Measurements from ENCODE around the gene ADCYAP1.

Gene ADCYAP1

DNA sequence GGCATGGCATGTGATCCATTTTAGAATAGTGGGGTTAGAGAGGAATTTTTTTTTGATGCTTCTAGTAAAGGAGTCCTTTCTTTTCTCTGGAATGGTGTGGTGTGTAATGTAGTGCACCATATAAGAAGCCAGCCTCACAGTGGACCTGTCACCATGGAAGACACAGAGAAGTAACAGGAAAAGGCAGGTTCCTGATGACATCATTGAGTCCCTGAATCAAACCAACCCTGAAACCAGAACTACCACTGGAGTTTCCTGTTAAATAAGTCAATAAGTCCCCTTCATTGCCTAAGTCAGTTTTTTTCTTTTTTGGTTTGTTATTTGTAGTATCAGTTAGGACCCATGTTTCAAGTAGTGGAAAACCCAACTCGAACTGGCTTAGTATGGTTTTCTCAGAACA lies 11.9 kb downstream of the ADCYAP1 start:
- H3K27ac ChIP-seq (ENCODE audit: low read depth, low read length), result no peak overlapping the region
- no peaks in the 10 kb centered on the region for H3K27me3 ChIP-seq (ENCODE audit: control insufficient read depth, low read length)

DNA sequence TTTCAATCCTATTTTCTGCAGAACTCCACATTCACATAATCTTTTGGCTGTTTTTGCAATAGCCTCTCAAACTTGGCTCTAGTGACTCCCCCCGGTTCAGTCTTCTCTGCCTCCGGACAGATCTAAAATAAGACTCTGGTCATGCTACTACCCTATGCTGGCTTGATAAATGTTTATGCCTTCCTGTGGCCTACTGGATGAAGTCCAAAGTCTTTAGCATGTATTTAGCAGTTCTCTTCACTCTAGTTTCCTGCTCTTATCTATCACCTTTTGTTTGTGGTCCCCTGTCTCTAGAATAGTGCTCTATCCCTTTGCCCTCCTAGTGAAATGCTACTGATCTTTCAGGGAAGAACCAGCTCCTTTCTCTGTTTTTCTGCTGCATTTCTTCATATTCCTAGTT lies 14.4 kb downstream of the ADCYAP1 start:
- Histone ChIP-seq H4K20me1 (ENCODE audit: control insufficient read depth, insufficient read depth, low read depth, low read length) (no peaks in the 10 kb centered on the region), H3K4me2 (ENCODE audit: low read length) (no peak overlapping the region), H3K36me3 (ENCODE audit: control insufficient read depth, low read length) (no peaks in the 10 kb centered on the region), H3K27ac (ENCODE audit: low read depth, low read length) (no peak overlapping the region), H3K9me3 (ENCODE audit: control insufficient read depth, insufficient read depth, low read length) (no peaks in the 10 kb centered on the region), H3K4me3 (ENCODE audit: low read length) (no peak overlapping the region), H3F3A (ENCODE audit: control insufficient read depth, insufficient read depth) (no peaks in the 10 kb centered on the region), H3K9me2 (replicated peaks; ENCODE audit: control insufficient read depth, low read length) (no peaks in the 10 kb centered on the region; the same call in 1 of the 2 replicates), H3K4me1 (ENCODE audit: control insufficient read depth, low read length) (no peaks in the 10 kb centered on the region), H3K79me2 (ENCODE audit: control insufficient read depth, low read length) (no peaks in the 10 kb centered on the region), H3K27me3 (ENCODE audit: control insufficient read depth, low read length) (no peaks in the 10 kb centered on the region)
- TF ChIP-seq, protein P1, sequence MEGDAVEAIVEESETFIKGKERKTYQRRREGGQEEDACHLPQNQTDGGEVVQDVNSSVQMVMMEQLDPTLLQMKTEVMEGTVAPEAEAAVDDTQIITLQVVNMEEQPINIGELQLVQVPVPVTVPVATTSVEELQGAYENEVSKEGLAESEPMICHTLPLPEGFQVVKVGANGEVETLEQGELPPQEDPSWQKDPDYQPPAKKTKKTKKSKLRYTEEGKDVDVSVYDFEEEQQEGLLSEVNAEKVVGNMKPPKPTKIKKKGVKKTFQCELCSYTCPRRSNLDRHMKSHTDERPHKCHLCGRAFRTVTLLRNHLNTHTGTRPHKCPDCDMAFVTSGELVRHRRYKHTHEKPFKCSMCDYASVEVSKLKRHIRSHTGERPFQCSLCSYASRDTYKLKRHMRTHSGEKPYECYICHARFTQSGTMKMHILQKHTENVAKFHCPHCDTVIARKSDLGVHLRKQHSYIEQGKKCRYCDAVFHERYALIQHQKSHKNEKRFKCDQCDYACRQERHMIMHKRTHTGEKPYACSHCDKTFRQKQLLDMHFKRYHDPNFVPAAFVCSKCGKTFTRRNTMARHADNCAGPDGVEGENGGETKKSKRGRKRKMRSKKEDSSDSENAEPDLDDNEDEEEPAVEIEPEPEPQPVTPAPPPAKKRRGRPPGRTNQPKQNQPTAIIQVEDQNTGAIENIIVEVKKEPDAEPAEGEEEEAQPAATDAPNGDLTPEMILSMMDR (IDR thresholded peaks at IDR 0.05; ENCODE audit: low read depth, low read length, poor library complexity, severe bottlenecking), result no peak

More for the DNA sequence above, 11.9 kb downstream of the ADCYAP1 start:
- Histone ChIP-seq H4K20me1 (ENCODE audit: control insufficient read depth, insufficient read depth, low read depth, low read length) (no peaks in the 10 kb centered on the region), H3K79me2 (ENCODE audit: control insufficient read depth, low read length) (no peaks in the 10 kb centered on the region), H3K4me1 (ENCODE audit: control insufficient read depth, low read length) (no peaks in the 10 kb centered on the region), H3K36me3 (ENCODE audit: control insufficient read depth, low read length) (no peaks in the 10 kb centered on the region), H3F3A (ENCODE audit: control insufficient read depth, insufficient read depth) (no peaks in the 10 kb centered on the region), H3K9me3 (ENCODE audit: control insufficient read depth, insufficient read depth, low read length) (no peaks in the 10 kb centered on the region), H3K4me3 (ENCODE audit: low read length) (no peak overlapping the region), H3K9me2 (replicated peaks; ENCODE audit: control insufficient read depth, low read length) (no peaks in the 10 kb centered on the region; the same call in 1 of the 2 replicates), H3K4me2 (ENCODE audit: low read length) (no peak overlapping the region)
- TF ChIP-seq, protein P1 (IDR thresholded peaks at IDR 0.05; ENCODE audit: low read depth, low read length, poor library complexity, severe bottlenecking), result no peak
- TF ChIP-seq EZH2phosphoT487 (IDR thresholded peaks at IDR 0.05; ENCODE audit: borderline replicate concordance, low read length), result no peak

DNA sequence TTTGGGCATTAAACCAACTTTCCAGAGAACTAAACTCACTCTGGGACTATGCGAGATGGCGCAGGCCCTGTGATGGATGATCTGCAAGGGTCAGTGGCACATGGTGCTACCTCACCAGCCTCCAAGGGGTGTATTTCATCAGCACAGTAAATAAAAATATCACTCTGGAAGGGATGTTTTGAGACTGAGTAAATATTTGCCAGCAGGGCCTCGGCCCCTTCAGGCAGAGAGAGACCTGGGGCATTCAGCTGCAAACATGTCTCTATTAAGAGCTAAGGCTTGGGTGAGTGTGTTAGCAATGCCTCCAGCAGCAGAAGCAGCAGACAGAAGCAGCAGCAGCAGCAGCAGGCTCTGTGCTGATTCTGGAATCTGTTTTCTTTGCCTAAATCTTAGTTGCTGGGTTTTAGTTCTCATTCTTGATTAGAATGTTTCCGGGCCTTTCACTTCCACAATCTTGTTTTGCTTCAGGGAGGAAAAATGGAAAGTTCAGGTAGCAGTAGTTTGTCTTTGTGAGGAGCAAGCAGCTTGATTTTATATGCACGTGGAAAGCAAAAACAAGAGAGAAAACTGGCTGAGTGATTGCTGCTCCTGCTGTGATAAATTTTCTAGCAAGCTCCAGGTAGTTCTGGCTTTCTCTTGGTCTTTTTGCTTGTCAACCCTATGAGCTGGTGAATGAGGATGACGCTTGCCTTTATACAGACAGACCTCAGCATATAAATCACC lies 18.6 kb downstream of the ADCYAP1 start:
- no peaks in the 10 kb centered on the region for H3K9me3 ChIP-seq (ENCODE audit: control insufficient read depth, insufficient read depth, low read length)
- TF ChIP-seq, protein P1 (IDR thresholded peaks at IDR 0.05; ENCODE audit: low read depth, low read length, poor library complexity, severe bottlenecking), result no peak
- TF ChIP-seq EZH2phosphoT487 (IDR thresholded peaks at IDR 0.05; ENCODE audit: borderline replicate concordance, low read length), result no peak
- H3K27me3 ChIP-seq (ENCODE audit: control insufficient read depth, low read length), result no peaks in the 10 kb centered on the region
- H3K27ac ChIP-seq (ENCODE audit: low read depth, low read length), result no peak overlapping the region
- no peaks in the 10 kb centered on the region for H3F3A ChIP-seq (ENCODE audit: control insufficient read depth, insufficient read depth)
- no peaks in the 10 kb centered on the region; the same call in 1 of the 2 replicates for H3K9me2 ChIP-seq (replicated peaks; ENCODE audit: control insufficient read depth, low read length)
- no peak overlapping the region for H3K4me2 ChIP-seq (ENCODE audit: low read length)
- H3K4me1 ChIP-seq (ENCODE audit: control insufficient read depth, low read length), result no peaks in the 10 kb centered on the region
- H3K4me3 ChIP-seq (ENCODE audit: low read length), result no peak overlapping the region
- H3K79me2 ChIP-seq (ENCODE audit: control insufficient read depth, low read length), result no peaks in the 10 kb centered on the region
- H4K20me1 ChIP-seq (ENCODE audit: control insufficient read depth, insufficient read depth, low read depth, low read length), result no peaks in the 10 kb centered on the region
- no peaks in the 10 kb centered on the region for H3K36me3 ChIP-seq (ENCODE audit: control insufficient read depth, low read length)
